HCT116 (cell line): ENCODE data around the gene RNF39.

ENCODE experiments used
- CEBPB ChIP-seq: IDR thresholded peaks from 2 replicates; pipeline ENCODE4 v1.6.1; 2012; ENCODE audit warnings: low read depth
- EZH2 ChIP-seq: fragments of 200-600 bp; sonication (generic); IDR thresholded peaks from 2 replicates; pipeline ENCODE4 v1.6.1; 2017; ENCODE audit warnings: antibody characterized with exemption, mixed run types
- EZH2phosphoT487 ChIP-seq: fragments of 200-600 bp; IDR thresholded peaks from 2 replicates; pipeline ENCODE4 v1.6.1; 2018; ENCODE audit warnings: antibody characterized with exemption, borderline replicate concordance
- POLR2A ChIP-seq: IDR thresholded peaks from 2 replicates; pipeline ENCODE4 v1.7.0; 2011; ENCODE audit warnings: borderline replicate concordance; ENCODE audit not compliant: insufficient read depth, insufficient read length; ENCODE audit errors: extremely low read depth
- POLR2AphosphoS5 ChIP-seq: IDR thresholded peaks from 2 replicates; pipeline ENCODE4 v1.6.1; 2011; ENCODE audit warnings: mild to moderate bottlenecking, low read depth, low read length, moderate library complexity
- SRF ChIP-seq: IDR thresholded peaks from 2 replicates; pipeline ENCODE4 v1.6.1; 2012; ENCODE audit warnings: low read depth
- TCF7L2 ChIP-seq: IDR thresholded peaks from 2 replicates; pipeline ENCODE4 v1.7.0; 2011; ENCODE audit warnings: borderline replicate concordance, inconsistent platforms; ENCODE audit not compliant: insufficient read depth, insufficient read length; ENCODE audit errors: extremely low read depth
- YY1 ChIP-seq: IDR thresholded peaks from 2 replicates; pipeline ENCODE4 v1.6.1; 2011; ENCODE audit warnings: low read length, low read depth, moderate library complexity, mild to moderate bottlenecking; ENCODE audit not compliant: insufficient replicate concordance; ENCODE audit errors: extremely low read depth
- ZNF274 ChIP-seq: fragments of 200-500 bp; sonication (Bioruptor generic); IDR thresholded peaks from 2 replicates; pipeline ENCODE4 v1.6.1; 2014; ENCODE audit warnings: mild to moderate bottlenecking, low read depth, low read length, inconsistent platforms
- TF ChIP-seq, protein P1 (sequence below): IDR thresholded peaks from 2 replicates; pipeline ENCODE4 v1.6.1; 2012
- TF ChIP-seq, protein P2 (sequence below), 3 experiments: fragments of 200-600 bp in 1 of 3; sonication (generic) in 1 of 3; IDR thresholded peaks in 2 of 3; conservative IDR thresholded peaks in 1 of 3; 2 replicates each; pipeline ENCODE4 v1.5.1; 2012 to 2017; ENCODE audit warnings: low read depth in 2 of 3, low read length in 2 of 3, antibody characterized with exemption in 1 of 3, borderline replicate concordance in 1 of 3, control low read depth in 1 of 3, mild to moderate bottlenecking in 1 of 3, mixed read lengths in 1 of 3, mixed run types in 1 of 3, moderate library complexity in 1 of 3; ENCODE audit not compliant: insufficient read depth in 1 of 3
- TF ChIP-seq, protein P3 (sequence below): IDR thresholded peaks from 2 replicates; pipeline ENCODE4 v1.6.1; 2012; ENCODE audit warnings: low read depth

DNA sequence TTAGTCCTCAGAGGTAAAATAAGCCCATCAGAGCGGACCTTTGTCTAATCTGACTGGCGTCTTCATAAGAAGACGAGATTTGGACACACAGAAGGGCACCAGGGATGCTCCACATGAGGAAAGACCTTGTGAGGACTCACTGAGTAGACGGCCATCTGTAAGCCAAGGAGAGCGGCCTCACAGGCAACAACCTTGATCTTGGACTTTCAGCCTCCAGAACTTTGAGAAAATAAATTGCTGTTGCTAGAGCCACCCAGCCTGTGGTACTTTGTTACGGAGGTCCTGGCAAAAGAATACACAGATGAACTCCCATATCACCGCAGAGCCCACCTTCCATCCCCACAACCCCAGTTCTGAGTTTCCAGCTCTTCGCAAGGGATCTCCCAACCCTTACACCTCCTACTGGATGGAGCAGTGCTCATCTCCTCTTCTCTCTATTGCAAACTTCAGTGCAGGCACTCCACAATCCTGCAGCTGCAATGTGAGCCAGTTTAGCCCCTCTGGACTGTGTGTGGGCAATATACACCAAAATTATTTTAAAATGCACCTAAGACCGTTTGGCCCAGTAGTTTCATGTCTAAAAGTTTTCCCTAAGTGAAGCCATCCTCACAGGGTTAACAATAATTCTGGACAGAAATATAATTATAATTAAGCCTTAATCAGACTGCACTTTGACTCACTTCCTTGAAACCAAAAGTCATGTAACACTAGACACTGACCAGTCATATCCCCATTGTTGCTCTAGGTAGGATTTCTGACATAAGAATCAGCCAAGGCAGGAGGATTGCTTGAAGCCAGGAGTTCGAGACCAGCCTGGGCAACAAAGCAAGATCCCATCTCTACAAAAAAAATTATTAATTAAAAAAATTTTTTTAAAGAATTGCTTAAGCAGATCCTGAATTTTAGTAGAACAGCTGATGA lies 46.1 kb upstream of the RNF39 start:
- TF ChIP-seq, protein P1, sequence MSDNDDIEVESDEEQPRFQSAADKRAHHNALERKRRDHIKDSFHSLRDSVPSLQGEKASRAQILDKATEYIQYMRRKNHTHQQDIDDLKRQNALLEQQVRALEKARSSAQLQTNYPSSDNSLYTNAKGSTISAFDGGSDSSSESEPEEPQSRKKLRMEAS = no peak
- TF ChIP-seq, protein P2, sequence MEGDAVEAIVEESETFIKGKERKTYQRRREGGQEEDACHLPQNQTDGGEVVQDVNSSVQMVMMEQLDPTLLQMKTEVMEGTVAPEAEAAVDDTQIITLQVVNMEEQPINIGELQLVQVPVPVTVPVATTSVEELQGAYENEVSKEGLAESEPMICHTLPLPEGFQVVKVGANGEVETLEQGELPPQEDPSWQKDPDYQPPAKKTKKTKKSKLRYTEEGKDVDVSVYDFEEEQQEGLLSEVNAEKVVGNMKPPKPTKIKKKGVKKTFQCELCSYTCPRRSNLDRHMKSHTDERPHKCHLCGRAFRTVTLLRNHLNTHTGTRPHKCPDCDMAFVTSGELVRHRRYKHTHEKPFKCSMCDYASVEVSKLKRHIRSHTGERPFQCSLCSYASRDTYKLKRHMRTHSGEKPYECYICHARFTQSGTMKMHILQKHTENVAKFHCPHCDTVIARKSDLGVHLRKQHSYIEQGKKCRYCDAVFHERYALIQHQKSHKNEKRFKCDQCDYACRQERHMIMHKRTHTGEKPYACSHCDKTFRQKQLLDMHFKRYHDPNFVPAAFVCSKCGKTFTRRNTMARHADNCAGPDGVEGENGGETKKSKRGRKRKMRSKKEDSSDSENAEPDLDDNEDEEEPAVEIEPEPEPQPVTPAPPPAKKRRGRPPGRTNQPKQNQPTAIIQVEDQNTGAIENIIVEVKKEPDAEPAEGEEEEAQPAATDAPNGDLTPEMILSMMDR (IDR thresholded peaks at IDR 0.05 in 2 of 3, conservative IDR thresholded peaks at IDR 0.05 in 1 of 3; ENCODE audit: borderline replicate concordance in 1 of 3, insufficient read depth in 1 of 3, low read depth in 2 of 3, low read length in 2 of 3) = no peak
- TF ChIP-seq EZH2 = no peak
- TF ChIP-seq POLR2A = no peak
- no peak for TF ChIP-seq EZH2phosphoT487
- no peak for TF ChIP-seq YY1
- no peak for TF ChIP-seq ZNF274
- TF ChIP-seq POLR2AphosphoS5 = no peak
- TF ChIP-seq TCF7L2 = no peak
- TF ChIP-seq, protein P3, sequence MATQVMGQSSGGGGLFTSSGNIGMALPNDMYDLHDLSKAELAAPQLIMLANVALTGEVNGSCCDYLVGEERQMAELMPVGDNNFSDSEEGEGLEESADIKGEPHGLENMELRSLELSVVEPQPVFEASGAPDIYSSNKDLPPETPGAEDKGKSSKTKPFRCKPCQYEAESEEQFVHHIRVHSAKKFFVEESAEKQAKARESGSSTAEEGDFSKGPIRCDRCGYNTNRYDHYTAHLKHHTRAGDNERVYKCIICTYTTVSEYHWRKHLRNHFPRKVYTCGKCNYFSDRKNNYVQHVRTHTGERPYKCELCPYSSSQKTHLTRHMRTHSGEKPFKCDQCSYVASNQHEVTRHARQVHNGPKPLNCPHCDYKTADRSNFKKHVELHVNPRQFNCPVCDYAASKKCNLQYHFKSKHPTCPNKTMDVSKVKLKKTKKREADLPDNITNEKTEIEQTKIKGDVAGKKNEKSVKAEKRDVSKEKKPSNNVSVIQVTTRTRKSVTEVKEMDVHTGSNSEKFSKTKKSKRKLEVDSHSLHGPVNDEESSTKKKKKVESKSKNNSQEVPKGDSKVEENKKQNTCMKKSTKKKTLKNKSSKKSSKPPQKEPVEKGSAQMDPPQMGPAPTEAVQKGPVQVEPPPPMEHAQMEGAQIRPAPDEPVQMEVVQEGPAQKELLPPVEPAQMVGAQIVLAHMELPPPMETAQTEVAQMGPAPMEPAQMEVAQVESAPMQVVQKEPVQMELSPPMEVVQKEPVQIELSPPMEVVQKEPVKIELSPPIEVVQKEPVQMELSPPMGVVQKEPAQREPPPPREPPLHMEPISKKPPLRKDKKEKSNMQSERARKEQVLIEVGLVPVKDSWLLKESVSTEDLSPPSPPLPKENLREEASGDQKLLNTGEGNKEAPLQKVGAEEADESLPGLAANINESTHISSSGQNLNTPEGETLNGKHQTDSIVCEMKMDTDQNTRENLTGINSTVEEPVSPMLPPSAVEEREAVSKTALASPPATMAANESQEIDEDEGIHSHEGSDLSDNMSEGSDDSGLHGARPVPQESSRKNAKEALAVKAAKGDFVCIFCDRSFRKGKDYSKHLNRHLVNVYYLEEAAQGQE = no peak
- TF ChIP-seq CEBPB = no peak
- no peak for TF ChIP-seq SRF
